NCI-H1694 (cell line): ENCODE measurements around the gene NKX2-2.
"Not testable (repeated sequence)": the region's sequence is repeated elsewhere in the genome, so short reads cannot be mapped to it uniquely, and the experiment has no call there.

ENCODE experiments used
- DNase-seq: peaks from one replicate; lab custom pipeline; 2025; lab: John Stamatoyannopoulos, UW

Gene NKX2-2

DNA sequence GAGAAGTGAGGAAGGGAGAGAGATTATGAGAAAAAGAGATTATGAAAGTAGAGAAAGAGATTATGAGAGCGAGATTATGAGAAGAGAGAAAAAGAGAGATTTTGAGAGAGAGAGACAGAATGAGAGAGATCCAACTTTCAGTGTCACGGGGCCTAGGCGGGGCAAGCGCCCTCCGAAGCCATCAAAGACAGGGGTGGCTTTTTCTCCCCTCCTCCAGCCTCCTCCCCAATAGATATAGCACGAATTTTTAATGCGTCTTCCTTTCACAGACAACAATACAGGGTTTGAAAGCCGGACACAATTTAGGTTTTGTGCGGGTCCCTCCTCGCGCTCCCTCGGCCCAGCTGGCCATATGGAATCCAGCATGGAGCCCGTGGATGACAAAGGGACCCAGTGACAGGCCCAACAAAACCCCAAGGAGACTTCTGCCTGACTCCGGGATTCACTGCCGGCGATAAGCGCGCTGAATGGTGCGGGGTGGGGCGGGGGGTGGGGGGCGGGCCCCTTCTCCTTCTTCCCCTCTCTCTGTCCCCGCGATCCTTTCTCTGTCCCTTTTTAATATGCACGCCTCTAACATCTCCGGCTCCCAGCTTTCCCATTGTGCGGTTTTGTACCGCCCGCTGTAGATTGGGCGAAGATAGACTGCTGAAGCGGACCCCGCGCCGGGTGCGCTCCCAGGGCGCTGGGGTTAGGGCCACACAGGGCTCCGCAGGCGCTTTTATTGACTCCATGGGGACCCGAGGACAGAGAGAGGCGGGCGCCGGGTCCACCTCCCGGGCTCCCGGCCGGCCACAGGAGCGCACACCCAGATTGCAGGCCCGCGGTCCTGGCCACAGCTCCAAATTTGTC lies 5.4 kb downstream of the NKX2-2 start:
- no peak for DNase-seq

DNA sequence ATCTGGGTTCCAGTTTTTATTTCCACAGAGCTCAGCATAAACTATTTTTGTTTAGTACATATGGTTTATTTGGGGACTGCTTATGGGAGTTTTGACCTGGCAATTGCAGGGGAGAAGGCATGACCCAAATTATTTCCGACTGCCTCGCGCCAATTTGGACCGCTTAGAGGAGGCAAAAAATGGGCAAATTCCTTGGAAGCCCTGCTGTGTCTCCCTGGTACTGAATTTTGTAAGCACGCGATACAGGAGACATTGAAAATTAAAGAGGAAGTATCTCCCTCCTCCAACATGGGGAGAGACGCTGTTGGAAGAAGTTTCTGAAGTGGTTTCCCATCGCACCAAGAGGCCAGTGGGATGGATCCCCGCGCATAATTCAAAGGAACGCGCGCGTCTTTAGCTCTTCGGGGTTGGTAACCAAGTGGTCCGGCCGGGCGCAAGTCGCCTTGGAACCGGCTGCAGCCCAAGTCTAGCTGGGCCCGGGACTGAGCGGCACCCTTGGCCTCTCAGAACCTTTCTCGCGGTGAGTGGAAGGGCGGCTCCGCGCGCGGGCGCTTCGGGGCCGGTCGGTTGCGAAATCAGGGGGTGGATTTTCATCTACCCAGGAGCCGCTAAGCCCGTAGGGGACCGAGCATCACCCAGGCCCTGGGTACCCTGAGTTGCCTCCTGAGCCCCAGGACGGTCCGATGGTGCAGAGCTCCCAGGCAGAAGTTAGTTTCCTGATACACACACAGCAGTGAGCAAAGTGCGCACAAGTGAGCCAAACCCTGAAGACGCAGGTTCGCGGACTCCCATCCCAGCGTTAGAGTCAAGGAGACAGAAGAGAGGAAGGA lies 6.2 kb downstream of the NKX2-2 start:
- DNase-seq = no peak

DNA sequence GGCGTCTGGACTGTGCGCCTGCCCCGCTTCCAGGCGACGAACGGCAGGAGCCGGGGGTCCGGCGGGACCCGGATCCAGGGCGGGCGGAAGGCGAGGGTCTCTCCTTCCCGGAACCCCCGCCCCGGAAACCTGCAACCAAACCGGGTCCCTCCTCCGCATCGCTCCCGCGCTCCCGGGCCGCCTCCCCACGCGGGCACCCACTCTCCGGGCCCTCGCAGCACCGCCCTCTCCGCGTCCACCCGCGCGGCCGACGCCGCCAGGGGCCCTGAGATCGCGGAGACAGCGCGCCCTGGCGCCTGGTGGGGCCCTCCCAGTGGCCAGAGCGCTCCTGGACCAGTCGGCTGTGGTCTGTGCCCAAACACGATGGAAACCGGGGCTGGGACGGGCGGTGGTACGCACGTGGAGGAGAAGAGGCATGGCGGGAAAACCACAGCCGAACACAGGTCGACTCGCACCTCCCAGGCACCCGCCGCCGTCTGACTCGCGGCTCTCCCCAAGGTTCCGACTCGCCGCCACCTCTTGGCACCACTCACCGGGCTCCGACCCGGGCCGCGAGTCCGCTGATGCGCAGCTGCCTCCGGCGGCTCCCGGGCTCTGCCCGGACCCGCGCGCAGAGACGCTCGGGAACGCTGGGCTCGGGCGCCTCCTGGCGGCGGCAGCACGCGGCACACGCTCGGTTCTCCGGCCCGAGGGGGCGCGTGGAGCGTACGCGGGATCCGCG lies 7.9 kb downstream of the NKX2-2 start:
- DNase-seq = no peak

DNA sequence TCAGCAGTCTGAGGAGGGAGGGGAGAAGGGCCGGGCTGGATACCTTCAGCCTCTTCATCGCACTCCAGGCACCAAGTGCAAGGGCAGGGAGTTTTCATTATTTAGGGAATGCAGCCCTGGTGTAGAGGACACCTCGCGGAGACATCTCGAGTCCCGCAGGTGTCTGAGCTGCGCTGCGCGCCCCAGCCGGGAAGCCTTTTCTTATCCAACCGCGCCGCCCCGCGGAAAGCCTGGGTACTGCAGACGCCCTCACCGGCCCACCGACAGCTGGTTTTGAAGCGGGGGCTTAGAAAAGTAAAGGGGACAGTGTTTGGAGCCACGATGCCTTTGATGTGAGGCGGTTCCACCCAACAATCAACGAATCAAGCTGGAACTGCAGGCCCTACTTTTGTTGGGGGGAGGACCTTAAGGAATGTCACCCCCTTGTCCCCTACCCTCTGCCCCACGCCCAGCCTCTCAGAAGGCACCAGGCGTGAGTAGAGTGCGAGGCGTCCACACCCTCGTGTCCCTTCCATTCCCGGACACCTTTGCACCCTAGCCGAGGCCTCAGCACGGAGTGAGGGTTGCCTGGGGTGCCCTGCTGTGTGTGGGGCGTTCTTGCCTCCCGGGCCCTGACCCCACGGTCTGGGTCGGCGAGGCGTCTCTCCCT lies 8.6 kb downstream of the NKX2-2 start:
- no peak for DNase-seq

DNA sequence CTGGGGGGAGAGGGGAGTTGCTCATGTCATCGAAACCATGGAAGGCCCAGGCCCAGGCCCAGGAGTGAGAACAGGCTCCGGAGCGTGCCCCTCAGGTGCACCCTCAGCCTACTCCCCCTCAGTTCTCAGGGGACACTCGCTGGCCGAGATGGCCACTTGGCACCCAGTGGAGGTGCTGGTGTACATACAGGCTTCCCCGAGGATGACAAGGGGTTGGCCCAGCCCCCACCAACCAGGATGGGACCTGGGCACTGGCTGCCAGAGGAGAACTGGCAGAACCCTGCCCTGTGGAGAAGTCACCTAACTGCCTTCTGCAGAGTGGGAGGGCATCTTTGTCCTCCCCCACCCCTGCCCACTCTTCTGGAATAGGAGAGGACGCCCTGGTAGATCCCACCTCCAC lies 9.5 kb downstream of the NKX2-2 start:
- no peak for DNase-seq

DNA sequence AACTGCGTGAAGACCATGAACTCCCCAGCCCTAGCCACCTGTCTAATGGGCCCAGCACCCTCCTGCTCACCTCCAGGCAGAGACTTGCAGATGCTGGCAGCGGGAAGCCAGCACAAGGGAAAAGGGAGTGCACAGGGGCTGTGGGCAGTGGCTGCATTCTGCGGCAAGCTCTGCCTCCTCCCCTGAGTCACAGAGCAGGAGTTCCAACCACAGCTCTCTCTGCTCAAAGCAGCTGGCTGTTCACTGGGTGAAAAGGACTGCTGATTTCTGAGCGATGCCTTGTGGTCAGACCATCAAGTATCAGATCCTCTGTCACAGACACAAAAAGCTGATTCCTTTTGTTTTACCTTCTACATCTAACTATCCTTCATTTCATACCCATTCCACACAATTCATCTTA lies 10.5 kb downstream of the NKX2-2 start:
- DNase-seq = no peak

DNA sequence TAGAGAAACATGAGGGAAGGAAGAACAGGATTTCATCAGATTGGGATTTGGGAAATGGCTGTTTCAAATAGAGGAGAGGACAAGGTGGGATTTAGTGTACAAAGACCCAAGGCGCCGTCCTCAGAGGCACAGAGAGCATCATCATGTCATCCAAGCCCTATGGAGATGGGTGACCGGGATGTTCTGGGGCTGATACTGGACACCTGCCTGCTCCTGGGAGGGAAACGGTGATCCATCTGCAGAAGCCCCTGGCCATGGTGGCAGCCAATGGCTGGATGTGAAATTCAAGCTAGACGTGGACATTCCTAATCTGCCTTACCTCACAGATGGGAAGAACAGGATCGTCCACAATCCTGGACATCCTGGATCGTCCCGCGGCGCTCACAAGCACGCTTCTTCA lies 12.7 kb downstream of the NKX2-2 start:
- no peak for DNase-seq

DNA sequence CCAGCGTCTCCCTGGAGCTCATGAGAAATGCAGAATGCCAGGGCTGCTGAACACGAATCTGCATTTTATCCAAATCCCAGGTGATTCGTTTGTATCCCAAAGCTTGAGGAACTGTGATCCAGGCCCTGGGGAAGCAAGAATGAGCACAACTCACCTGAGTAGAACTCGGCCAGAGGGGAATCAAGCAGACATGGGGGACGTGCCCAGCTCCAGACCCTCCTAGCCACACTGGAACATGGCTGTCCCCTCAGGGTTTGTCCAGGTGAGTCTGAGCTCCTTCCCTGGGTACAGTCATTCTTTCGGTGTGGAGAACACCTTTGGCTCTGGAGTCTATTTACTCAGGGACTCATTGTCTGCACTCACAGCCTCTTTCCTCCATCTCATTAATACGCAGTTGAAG lies 13.3 kb downstream of the NKX2-2 start:
- no peak for DNase-seq

DNA sequence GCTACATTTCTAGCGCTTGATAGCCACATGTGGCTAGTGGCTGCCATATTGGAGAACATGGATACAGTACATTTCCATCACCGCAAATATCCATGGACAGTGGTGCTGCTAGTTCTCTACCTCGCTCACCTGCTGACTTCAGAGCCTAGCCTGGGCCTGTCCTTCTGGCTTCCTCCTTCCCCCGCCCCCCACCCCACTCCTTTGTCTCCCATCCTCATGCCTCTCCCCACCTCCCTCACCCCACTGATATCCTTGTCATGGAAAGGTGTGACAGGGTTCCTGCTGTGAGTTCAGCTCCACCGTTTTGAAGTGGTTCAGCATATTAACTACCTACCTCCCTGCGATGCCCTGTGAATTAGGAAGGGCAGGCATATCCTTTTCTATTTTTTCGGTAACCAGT lies 14.2 kb downstream of the NKX2-2 start:
- DNase-seq = no peak

DNA sequence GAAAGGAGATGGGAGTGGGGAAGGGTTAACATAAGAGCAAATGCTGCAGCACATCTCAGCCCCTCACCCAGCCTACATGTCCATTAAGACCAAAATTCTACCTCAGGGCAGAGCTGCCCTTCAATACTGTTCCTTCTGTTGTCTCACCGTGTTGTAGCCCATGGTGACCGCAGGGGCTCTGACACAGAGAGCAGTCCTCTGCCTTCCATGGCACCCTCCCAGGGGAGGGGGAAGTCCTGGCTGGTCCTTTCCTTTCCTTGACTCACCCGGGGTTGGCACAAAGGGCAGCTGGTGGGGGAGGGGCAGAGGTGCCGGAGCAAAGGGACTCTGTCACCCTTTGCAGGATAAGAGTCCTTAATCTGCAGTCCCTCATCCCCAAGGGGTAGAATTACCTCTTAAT lies 15.2 kb downstream of the NKX2-2 start:
- no peak for DNase-seq

DNA sequence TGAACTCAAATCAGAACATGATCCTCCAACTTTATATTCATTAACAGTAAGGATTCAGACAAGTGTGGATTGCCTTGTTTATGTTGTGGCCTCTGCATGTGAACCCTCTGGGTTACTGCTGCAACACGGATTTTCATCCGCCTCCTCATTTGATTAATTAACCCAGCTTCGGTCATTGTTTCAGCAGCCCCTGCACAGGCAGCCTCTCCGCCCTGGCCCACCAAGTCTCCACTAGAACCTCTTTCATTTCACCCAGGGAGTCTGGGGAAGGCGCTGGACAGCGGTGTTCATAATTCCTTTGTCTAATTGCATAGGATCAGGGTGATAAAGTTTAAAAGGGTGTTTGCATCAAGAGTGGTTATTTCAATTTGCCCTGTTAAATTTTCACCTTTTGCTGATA lies 15.7 kb downstream of the NKX2-2 start:
- no peak for DNase-seq

DNA sequence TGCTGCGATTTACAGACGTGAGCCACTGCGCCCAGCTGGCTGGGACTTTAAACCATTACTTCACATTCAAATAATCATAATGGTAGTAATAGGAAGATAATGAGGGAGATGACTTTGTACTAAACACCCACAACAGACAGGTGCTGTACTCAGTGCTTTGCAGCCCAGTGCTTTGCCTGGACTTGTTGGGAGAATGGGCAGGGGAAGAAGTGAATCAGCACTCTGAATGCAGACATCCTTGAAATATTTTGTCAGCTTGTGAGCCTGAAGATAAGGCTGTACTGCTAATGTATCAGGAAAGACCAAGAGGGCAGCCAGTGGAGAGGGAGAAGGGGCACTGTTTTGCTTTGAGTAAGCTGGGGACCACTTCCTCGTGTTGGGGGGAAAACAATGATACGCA lies 17.4 kb downstream of the NKX2-2 start:
- DNase-seq = no peak

DNA sequence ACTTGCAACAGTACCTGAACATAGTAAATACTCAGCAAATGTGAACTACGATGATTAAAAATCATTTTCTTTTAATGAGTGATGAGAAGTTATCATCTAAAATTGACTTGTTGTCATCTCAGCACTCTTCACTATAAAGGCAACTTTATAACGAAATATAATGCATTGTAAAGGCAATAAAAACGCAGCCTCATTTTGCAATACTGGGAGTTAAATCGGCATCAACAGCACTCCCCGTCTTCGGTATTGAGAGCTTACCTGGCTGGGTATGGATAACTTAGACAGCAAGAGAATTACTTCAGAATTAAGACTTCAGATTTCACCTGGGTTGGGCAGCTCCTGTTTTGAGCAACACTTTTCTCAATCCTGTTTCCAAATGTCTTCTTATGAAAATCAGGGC lies 20.8 kb downstream of the NKX2-2 start:
- no peak for DNase-seq

DNA sequence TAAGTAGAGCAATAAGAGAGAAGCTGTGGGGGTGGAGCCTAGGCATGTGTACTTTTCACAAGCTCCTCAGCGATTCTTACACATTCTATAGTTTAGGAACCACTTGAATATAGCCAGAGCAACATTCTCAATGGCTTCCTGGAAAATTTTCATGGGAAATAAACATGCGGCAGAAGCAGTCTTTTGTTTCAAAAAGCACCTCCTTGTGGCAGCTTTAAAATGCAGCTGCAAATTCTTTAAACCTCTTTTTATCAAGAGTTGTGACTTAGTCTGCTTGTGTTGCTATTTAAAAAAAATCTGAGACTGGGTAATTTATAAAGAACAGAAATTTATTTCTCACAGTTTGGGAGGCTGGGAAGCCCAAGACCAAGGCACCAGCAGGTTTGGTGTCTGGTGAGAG lies 23.8 kb downstream of the NKX2-2 start:
- DNase-seq = no peak

DNA sequence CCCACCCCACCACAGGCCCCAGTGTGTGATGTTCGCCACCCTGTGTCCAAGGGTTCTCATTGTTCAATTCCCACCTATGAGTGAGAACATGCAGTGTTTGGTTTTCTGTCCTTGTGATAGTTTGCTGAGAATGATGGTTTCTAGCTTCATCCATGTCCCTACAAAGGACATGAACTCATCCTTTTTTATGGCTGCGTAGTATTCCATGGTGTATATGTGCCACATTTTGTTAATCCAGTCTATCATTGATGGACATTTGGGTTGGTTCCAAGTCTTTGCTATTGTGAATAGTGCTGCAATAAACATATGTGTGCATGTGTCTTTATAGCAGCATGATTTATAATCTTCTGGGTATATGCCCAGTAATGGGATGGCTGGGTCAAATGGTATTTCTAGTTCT lies 33.7 kb downstream of the NKX2-2 start:
- not testable (repeated sequence) for DNase-seq

DNA sequence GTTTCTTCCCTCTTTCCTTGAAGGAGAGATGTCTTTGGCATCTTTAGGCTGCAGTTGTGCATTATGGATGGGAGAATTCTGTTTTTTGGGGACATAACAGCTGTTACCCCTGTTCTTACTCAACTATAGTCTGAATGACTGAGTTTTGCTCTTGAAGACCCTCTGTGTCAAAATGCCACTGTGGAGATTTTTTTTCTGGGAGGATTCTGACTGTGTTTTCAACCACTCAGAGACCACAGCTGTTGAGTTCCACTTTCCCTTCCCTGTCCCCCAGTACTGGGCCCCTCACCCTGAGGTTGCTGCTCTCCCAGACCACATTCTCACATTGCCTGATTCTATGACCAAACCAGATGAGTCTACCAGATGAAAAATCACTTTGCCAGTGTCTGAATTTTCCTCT lies 48.1 kb downstream of the NKX2-2 start:
- DNase-seq = no peak

DNA sequence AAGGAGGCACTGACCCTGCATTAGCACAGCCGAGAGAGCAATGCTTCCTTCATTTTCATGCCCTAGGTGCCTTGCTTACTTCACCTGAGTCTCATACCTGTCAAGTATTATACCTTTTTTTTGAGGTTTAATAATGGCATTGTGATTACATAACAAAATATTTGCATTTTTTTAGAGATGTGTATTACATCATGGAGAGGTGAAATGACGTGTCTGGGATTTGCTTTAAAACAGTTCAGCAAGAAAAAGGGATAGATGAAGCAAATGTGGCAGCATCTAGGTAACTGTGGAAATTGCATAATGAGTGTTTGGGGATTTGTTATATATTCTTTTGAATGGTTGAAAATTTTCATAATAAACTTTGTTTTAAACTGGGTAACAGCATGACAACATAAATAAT lies 48.9 kb downstream of the NKX2-2 start:
- no peak for DNase-seq
